Measurements from ENCODE around the gene OR2AK2.

OR2AK2 gene

DNA sequence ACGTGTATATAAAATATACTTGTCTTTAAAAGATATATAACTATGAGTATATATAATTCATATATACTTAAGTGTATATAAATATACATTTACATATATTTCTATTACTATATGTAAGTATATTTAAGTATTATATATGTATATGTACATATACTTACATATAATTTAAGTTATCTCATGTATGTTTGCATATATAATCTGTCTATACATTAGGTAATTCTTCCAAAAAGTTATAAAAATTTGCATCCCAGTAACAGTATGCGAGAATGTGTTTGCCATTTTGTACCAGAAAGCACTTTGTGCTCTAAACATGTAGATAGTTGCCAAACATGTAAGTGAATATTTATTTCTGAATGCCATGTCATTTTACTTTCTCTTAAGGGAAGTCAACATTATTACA is at the start of gene OR2AK2:
Gene OR2AK2 (plus strand): TSS at position 301 of the 400 bp plus-strand sequence. CDS start 144 bp downstream, outside the sequence.
- no peak for DNase-seq

GRCh38 chr1:247919952-247920351 is 45.1 kb upstream of the OR2AK2 start, which contains the start of gene OR2T8:
Gene OR2T8 (plus strand): TSS chr1:247920252. CDS start chr1:247921018, 766 bp downstream.
- DNase-seq, result no peak

GRCh38 chr1:247923941-247924340 is 41.1 kb upstream of the OR2AK2 start:
- DNase-seq, result no peak

DNA sequence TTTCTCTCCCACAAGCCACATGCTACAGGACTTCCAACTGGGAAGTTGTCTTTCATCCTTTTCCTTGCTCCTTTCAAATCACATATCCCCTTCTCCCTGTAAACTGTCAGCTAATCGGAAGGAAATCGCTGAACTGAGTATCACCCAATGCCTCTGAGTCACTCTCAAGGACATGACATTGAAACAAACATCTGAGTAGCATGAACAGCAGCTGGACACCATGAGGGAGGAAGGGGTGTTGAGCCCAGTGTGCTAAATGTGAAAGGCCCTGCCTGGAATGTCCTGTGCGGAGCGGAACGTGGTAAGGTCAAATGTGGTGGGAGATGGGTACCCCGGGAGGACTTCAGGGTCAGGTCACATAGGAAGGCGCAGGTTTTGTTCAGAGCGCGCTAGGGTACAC is 40.2 kb upstream of the OR2AK2 start, which contains the start of gene OR2AJ1:
Gene OR2AJ1 (plus strand): TSS at position 22 of the 400 bp plus-strand sequence. CDS start 8,880 bp downstream, outside the sequence.
- no peak for DNase-seq

DNA sequence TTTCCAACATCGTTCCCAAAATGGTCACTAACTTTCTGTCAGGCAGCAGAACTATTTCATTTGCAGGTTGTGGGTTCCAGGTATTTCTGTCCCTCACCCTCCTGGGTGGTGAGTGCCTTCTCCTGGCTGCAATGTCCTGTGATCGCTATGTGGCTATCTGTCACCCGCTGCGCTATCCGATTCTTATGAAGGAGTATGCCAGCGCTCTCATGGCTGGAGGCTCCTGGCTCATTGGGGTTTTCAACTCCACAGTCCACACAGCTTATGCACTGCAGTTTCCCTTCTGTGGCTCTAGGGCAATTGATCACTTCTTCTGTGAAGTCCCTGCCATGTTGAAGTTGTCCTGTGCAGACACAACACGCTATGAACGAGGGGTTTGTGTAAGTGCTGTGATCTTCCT is 31.0 kb upstream of the OR2AK2 start:
- DNase-seq, result no peak

DNA sequence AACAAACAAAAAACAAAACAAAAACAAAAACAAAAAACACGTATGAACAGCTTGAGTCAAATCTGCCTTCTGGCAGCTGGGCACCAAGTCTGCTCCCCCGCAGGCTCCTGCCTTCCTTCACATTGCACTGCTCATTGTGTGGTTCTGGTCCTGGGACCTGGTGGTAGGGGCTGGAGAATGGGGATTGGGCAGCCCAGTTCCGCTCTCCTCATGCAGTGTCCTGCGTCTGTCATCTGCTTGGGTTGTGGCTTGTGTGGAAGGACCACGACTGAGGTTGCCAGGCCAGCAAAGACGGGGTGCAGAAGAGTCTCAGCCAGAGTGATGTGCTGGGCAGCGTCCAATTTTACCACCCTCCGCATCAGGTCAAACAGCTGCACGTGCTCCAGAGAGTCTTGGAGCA is 29.3 kb upstream of the OR2AK2 start:
- DNase-seq, result no peak

- no peak for DNase-seq
These were observed 28.6 kb upstream of the OR2AK2 start for GRCh38 chr1:247936415-247936814.

DNA sequence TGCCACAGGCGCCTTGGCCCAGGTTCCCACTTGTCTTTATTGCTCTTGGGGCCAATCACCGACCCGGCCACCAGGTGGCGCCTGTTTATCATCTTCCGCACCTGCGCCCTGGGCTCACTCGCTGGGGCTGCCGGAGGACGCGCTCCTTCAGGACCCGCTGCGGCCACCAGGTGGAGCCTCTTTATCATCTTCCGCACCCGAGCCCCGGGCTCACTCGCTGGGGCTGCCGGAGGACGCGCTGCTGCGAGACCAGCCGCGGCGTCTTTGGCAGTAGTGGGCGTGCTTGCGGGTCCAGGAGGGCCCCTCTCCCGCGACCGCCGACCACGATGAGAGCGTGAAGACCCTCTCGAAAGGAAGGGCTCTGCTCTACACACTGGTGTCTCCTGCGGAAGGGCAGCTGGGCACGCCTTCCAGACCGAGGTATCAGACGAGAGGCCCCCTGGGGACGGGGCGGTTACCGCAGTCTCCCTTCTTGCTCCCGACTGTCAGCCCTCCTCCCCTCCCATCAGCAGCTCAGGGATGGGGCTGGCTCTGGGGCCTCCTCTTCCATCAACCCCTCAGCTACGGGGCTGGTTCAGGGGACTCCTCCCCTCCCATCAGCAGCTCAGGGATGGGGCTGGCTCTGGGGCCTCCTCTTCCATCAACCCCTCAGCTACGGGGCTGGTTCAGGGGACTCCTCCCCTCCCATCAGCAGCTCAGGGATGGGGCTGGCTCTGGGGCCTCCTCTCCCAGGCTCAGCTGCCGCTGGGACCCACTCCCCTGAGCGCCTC is 27.9 kb upstream of the OR2AK2 start:
- peak in 1 of 3 experiments; percentile 1 for DNase-seq

- DNase-seq, result no peak
These were observed 22.4 kb upstream of the OR2AK2 start for GRCh38 chr1:247942624-247943023.

DNA sequence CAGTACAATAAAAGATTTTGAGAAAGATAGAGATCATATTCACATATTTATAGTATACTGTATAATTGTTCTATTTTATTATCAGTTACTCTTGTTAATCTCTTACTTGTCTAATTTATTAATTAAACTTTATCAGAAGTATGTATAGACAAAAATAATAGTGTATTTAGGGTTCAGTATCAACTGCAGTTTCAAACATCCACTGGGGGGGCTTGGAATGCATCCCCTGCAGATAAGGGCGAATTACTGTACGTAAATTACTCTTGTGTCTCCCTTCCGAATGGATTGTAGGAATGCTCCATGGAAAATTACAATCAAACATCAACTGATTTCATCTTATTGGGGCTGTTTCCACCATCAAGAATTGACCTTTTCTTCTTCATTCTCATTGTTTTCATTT is 16.5 kb upstream of the OR2AK2 start, which contains the start of gene OR2L8:
Gene OR2L8 (plus strand): TSS at position 301 of the 400 bp plus-strand sequence. CDS start 0 bp downstream, at position 301.
- no peak for DNase-seq

- no peak for DNase-seq
These were observed 11.6 kb upstream of the OR2AK2 start for GRCh38 chr1:247953408-247953807.

DNA sequence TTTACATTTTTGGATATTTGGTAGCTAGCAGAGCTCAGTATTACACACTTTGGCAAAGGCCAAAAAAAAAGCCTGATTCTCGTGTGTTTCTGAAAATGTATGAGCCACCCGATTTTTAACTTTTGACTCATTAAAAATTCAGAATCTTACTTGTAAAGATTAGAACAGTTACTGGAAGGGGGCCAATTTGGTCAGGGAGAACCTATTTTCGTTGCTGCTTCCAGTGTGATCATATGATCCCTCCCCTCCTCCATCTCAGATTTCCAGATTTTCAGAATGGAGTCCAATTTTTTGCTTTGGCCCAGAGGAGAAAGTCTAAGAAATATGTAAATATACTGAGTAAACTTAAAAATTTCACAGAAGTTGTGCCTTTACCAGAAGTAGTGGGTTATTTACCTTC is 3.2 kb upstream of the OR2AK2 start:
- no peak for DNase-seq

DNA sequence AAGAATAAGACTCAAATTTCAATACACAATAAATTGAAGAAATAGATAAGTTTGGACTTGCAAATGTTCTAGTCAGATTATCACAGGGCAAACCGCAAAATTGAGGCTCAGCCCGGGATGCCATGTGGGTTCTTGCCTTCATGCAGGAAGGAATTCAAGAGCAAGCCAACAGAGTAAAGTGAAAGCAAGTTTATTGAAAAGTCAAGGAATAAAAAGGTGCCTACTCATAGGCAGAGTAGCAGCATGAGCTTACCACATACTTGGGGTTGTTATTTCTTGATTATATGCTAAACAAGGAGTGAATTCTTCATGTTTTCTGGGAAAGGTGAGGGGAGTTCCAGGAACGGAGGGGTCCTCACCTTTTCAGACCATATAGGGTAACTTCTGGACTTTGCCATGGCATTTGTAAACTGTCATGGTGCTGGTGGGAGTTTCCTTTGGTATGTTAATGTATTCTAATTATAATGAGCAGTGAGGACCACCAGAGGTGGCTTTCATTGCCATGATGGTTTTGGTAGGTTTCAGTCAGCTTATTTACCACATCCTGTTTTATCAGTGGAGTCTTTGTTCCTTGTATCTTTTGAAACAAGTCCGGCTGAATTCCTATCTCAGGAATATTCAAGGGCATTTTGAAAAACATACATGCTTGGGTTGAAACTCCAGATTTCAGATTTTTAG is 2.0 kb upstream of the OR2AK2 start:
- no peak for DNase-seq

GRCh38 chr1:247966532-247967204 is 1.6 kb downstream of the OR2AK2 start:
- DNase-seq, result no peak

DNA sequence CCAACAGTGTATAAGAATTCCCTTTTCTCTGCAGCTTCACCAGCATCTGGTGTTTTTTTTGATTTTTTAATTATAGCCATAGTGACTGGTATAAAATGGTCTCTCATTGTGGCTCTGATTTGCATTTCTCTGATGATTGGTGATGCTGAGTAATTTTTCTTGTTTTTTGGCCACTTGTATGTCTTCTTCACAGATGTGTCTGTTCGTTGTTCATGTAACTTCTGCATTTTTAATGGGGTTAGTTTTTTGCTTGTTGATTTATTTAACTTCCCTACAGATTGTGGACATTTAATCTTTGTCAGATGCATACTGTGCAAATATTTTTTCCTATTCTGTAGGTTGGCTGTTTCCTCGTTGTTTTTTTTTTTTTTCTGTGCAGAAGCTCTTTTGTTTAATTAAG is 28.0 kb downstream of the OR2AK2 start:
- DNase-seq, result no peak

DNA sequence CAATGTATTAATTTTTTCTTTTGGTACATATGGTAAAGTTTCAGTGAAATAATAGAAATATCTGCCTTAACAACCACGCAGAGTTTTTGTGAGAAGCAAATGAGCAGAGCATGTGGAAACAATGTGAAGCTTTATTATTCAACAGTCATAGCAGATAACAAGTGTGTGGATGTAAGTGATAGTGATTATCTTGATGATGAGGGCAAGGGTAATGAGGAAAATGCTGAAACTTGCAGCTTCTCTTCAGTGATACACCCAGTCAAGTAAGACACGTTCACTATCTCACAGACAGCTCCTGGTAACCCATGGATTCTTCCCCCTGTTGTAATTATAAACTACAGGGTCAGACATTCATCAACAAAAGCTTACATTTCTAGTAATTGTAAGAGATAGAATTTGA is 33.8 kb downstream of the OR2AK2 start:
- no peak for DNase-seq

DNA sequence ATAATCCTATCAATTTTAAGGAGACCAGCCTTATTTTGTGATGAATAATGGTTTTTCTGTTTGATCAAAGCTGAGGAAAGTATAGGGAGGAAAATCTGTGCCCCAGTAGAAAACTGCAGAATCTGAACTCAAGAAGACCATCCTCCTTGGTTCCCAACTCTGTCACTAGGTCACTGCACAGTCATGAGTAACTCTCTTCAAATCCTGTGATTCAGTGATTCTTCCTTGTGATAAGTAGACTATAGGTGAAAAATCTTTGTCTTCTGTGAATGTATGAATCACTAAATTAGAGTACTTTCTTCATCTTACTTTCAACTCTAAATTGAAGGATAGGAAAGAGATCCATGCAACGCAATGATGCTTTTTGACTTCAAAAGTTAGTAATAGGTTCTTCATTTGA is 35.1 kb downstream of the OR2AK2 start:
- DNase-seq, result no peak

GRCh38 chr1:248007778-248008177 is 42.7 kb downstream of the OR2AK2 start:
- no peak for DNase-seq

DNA sequence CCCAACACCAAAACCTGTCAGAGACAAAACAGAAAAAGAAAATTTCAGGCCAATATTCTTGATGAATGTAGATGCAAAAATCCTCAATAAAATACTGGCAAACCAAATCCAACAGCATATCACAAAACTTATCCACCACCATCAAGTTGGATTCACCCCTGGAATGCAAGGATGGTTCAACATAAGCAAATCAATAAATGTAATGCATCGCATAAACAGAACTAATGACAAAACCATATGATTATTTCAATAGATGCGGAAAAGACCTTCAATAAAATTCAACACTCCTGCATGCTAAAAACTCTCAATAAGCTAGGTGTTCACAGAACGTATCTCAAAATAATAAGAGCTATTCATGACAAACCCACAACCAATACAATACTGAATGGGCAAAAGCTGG is 44.6 kb downstream of the OR2AK2 start:
- DNase-seq, result no peak

GRCh38 chr1:248013229-248013710 is 48.2 kb downstream of the OR2AK2 start, which contains the start of gene OR2L5:
Gene OR2L5 (plus strand): TSS chr1:248013660. CDS start chr1:248021948, 8,288 bp downstream.
- no peak for DNase-seq

DNA sequence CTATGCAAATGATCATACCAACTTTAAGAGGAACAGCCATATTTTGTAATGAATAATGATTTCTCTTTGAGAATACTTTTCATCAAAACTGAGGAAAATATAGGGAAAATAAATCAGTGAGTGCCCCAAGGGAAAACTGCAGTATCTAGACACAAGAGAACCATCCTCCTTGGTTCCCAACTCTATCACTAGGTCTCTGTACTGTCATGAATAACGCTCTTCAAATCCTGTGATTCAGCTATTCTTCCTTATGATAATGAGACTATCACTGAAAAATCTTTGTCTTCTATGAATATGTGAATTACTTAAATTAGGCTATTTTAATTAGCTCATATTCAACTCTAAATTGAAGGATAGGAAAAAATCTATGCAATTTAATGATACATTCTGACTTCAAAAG is 50.8 kb downstream of the OR2AK2 start:
- no peak for DNase-seq
